NCI-H524 treated with DMSO at 0.1 percent for 48 hours (cell line): ENCODE data around the gene ERICH2.

ENCODE experiments used
- DNase-seq: peaks from one replicate; lab custom pipeline; 2025; lab: John Stamatoyannopoulos, UW

ERICH2 gene

DNA sequence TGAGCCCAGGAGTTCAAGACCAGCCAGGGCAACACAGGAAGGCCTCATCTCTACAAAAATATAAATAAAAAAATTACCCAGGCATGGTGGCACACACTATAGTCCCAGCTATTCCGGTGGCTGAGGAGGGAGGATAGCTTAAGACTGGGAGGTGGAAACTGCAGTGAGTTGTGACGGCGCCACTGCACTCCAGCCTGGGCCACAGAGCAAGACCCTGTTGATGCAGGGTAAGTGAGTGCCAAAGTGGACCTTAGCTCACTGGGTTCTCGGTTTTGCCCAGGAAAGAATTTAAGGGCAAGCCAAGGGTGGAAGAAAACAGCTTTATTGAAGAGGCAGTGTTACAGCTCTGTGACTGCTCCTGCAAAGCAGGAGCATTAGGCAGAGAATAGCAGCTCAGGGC lies 6.9 kb upstream of the ERICH2 start:
- DNase-seq = no peak

DNA sequence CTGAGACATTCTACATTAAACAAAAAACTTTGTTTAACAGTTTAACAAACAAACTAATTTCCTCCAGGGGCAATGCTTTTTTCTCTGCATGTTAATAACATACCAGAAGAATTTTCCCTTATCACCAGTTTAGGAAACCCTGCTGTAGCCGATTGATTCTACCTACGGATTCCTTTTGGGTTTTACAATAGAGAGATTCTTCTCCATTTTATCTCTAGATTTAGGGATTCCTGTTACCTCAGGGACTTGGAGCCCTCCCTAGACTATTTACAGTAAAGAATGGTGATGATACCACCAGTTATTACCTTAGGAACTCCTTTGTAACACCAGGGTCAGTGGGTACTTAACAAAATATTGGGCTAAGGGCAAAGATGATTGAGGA lies 5.3 kb upstream of the ERICH2 start:
- no peak for DNase-seq

DNA sequence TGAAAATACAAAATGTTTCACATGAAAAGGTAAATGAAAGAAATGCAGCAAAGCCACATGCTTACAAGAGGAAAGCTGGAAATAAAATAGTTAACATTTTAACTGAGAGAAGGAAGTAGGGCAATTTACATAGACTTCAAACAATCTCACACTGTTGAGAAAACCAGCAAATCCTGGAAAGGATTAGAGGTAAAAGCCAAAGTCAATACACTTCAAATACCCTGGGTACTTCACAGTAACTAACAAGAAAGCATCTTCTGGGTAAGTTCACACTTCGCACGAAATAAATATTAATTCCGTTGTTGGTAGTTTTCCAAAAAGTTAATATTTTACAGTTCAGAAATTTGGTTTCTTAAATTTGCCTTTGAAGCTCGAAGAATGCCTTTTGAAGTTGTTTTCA lies 3.5 kb upstream of the ERICH2 start:
- no peak for DNase-seq

DNA sequence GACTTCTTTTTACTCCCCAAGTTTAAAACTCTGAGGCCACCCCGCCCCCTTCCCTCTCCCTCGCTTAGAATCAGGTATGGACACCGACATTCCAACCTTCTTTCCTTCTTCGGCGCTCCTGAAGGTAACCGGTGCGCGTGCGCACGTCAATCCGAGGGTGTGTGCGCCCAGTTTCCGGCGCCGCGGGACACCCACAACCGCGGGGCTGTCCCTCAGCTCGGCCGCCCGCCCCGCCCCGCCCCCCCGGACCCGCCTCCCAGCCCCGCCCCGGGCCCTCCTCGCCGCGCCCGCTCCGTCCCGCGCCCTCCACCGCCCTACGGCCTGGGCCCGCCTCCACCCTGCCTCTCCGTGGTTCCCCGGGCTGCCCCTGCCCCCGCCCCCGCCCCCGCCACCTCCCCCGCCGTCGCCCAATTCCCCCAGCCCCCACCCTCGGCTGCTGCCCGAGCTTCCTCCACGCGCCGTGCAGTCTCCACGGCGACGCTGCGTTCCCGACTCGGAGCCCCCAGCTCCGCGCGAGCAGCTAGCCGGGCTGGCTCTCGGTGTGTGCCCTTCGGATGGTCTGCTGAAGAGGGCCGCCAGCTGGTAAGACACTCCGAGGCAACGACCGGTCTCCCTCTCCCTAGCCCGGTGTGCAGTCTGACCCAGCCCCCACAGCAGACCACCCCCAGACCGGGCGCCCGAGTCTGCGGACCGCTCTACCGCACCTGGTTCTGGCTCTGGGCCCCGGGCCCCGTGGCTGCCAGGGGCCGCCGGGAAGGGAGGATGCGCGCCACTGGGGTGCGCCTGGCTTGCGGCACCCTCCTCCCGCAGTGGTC lies 635 bp downstream of the ERICH2 start:
- peak; percentile 19 for DNase-seq

DNA sequence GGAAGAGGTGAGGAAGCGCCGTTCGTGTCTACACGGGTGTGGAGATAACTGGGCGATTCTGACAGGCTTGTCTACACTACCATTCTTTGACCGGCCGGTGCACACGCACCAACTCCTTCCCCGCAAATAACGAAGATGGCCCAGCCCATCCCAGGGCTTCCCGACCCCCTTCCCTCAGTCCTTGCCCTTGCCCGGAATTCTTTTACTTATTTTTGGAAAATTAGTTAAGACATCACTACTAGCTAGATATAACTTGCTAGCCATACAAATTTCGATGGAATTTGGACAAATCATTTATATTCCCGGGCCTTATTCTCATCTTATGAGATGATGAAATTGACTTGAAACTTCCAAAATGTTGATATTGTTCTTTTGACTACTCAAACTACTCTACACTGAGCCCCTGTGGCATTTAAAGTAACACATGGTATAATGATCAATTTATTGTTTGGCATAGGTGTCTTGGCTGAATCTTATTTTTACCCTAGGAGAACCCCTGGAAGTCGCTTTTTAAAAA lies 1.3 kb downstream of the ERICH2 start:
- DNase-seq = no peak

DNA sequence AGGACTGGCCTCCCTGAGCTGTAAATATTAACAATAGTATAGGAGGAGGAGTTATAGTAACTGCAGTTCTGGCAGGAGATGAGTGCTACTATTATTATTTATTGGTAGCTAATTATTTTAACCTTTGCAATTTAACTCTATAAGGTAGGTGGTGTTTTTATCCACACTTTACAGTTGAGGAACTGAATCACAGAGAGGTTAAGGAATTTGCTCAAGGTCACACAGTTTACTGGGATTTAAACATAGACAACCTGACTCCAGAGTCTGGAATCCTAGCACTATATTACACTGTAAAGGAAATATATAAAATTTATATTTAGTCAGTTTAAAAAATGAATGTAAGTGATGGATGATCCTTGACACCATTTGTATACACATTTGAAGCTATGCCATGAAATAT lies 2.1 kb downstream of the ERICH2 start:
- no peak for DNase-seq

DNA sequence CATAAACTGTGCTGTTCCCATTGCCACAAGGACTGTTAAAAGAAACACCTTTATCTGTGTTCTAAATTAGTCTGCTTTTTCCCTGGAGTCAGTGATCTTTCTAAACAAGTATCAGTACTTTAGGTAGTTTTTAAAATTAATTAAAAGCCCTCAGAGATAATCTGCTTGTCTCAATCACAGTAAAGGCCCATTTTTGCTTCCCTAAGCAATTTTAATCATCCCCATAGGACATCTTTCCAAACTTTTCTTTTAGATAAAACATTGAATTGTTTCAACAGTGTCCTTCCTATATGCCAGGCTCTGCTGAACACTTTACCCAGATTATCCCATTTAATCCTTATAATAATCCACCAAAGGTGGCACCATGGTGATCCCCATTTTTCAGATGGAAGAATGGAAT lies 3.9 kb downstream of the ERICH2 start:
- no peak for DNase-seq

DNA sequence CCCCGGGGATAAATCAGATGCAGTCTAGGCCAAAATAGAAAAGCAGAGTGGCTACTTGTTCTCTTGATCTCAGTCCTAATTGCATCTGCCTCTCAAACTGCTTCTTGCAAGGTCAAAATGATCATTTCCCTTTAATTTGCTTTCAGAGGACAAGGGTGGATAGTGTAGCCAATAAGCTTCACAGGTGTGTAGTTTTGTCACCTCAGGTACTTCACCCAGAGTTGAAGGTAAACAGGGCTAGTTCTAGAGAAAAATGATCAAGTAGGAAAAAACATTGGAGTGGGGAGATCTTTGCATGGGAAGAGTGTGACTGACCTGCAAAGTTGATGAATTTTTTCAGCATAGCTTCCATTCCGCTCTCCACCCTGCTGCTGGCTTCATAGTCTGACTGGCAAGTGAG lies 8.7 kb downstream of the ERICH2 start:
- no peak for DNase-seq

DNA sequence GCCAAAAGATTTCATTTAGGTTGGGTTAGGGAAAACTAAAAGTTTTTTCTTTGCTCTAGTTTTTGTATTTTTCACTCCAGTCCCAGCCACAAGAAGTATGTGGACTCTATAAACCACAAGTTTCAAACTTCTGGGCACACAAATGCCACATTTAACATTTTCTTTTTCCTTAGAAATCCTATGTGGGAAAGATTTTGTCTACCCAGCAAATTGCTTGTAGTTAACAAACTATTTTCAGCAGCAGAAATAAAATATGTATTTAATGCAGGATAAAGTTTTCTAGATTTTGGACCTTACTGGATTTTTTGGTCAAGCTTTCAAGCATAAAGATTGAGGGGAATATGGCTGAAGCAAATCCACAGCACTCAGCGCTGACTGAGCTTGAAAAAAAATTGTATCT lies 9.1 kb downstream of the ERICH2 start:
- DNase-seq = no peak

DNA sequence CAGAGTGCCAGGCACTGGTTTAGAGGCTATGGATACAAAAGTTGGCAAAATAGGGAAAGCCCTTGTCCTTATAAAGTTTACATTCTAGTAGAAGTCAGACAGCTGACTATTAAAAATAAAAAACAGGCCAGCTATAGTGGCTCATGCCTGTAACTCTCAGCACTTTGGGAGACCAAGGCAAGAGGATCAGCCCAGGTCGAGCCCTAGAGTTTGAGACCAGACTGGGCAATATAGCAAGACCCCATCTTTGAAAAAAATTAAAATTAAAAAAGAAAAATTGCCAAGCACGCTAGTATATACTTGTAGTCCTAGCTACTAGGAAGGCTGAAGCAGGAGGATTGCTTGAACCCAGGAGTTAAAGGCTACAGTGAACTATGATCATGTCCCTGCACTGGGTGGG lies 12.5 kb downstream of the ERICH2 start:
- DNase-seq = no peak

DNA sequence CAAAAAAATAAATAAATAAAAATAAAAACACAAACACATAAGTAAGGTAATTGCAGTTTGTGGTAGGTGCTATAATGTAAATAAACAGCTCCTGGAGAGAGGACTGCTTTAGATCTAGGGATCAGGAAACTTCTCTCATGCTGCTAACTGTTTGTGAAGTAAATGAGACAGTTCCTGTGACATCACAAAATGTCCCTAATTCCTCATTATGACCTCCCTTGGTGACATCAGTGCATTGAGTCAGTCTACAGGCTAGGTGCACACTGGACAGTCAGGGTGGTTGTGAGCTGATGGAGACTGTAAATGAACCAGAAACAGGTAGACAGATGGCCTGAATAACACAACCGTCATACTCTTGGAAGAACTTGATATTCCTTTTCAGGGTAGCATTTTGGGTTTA lies 13.4 kb downstream of the ERICH2 start:
- no peak for DNase-seq

DNA sequence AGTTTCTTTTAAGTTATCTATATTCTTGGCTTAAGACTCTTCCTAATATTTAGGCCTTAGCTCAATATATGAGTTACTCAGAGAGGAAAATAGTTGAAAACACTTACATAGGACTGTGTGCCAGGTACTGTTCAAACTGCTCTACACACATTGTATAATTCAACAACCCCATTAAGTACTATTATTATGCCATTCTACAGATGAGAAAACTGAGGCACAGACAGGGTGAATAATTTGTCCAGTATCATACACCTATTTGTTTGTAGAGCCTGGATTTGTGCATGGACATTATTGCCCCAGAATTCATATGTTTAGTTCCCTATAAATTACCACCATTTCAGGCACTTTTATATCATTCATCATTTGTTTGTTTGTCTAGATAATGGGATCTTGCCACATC lies 28.8 kb downstream of the ERICH2 start:
- DNase-seq = no peak

DNA sequence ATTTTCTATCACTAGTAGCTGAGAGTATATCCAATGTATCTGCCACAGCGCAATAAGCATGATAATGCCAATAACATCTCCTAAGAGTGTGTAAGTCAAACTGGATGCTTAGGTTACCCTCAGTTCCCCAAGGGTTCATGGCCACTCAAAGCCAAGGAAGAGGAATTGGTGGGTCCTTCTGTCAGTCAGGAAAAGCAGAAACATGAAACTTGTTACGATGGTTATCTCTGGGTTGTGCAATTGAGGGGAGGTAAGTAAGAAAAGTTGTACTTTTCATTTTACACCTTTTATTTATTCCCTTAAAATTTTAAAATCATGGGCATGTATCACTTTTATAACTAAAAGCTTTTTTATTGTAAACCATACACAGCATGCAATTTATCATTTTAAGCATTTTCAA lies 36.4 kb downstream of the ERICH2 start:
- DNase-seq = no peak

DNA sequence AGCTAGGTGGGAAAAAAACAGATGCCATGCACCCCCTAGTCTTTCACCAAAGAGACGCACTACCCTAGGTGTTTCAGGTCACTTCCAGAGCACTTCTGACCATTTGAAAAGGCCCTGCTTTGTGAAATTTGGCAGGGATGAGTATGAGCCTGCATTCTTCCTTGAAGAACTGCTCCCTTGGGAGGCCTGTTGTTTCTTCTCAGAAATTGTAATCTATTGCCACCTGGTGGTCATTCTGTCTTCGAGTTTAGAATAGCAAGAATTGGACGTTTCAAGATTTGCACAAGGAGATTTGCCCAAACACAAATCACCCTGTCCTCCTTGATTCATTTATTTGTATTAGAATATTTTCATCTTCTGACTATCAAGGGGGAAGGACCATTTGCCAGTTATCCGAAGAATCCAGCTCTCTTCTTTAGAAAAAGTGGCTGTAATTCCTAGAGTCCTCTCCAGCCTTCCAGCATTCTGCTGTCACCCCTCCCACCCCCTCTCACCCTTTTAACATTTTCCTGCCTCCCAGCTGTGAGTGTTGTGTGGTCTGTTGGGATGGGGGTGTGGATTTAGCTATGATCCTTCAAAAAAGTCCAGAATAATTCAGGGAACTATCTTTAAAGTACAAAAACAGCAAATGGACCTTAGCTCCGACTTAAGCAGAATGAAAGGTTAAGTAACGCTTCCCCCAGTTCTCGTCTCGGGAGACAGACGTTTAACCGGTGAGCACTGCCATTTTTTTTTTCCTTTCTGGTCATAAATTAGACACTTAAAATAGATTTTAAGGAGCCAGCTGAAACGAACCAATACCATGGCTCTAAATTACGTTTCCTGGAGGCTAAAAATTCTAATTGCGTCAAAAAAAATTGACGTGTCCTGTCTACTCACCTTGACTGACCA lies 42.8 kb downstream of the ERICH2 start:
- DNase-seq = peak; percentile 40

DNA sequence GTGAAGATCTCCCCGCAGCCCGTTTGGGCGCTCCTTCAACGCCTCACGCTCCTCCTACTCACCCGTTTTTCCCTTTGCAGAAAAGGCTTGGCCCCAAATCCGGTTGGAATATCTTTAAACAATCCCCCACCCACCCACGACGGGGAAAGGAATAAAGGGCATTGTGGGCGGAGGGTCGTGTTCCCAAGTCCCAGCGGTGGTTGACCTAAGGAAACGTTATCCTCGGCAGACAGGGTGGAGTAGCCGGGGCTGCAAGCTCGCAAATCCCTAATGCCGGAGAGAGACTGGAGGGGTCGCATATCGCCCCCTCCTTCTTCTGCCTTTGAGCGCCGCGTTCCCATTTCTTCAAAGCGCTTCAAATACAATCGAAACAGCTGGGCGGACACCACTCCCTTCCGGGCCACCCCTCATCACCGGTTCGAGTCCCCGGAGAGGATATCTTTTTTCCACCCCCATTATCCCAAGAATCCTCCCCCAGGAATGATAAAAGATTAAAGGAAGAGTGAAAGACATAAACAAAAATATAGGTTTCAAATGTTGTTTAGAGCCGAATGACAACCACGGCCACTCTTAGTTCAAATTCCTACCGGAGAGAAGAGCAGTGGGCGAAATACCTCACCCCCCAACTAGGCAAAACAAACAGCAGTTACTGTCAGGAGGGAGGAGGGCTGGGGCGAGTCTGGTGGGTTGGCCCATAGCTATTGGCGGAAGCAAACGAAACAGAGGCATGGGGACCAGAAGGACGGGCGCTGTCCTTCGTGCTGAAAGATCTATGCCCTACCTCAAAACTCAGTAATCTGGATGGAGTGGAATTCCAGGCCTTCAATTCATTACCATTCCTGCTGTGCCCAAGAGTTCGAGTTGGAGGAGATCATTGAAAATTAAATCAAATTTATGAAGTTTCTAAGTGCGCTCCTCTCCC lies 43.7 kb downstream of the ERICH2 start:
- DNase-seq = no peak

DNA sequence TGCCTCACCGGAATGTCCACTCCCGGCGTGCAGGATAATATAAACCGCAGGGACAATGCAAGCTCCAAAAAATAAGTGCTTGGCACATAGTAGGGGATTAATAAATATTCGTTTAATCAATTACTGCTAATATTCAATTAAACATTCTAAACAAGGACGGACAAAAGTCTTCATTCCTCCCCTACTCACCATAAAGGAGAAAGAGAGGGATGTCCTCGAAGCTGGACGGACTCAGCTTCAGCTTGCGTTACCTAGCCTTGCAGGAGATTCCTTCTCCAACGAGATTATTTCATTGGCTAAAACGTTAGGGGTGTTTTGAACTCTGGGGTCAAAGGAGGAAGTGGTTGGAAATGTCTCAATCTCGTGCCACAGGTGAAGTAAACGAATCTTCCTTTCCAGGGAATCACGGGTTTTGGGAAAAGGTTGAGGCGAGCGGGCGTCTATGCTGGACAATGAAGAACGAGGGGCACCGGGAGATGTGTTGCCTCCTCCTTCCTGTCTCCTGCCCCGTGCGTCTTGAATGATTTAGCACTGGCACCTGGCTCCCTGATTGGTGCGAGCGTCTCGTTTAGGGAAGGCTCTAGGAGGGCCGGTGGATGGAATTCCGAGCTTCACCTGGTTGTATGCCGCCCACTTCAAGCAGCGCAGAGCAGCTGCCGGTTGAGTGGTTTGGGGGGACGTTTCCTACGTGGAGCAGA lies 44.5 kb downstream of the ERICH2 start:
- DNase-seq = no peak

DNA sequence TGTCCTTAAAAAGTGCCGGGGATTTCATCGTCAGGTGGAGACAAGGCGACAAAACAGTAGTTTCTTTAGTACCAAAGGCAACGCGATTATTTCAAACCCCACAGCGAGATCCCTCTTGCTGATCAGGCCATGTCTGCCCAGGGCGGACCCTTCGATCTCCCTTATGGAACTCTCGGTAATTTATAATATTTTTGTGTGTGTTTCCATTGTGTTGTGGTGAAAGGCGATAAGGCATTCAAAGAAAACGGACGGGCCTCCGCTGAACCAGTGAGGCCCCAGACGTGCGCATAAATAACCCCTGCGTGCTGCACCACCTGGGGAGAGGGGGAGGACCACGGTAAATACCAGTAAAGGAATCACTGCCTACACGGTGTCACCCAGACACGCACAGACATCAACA lies 45.1 kb downstream of the ERICH2 start:
- no peak for DNase-seq

DNA sequence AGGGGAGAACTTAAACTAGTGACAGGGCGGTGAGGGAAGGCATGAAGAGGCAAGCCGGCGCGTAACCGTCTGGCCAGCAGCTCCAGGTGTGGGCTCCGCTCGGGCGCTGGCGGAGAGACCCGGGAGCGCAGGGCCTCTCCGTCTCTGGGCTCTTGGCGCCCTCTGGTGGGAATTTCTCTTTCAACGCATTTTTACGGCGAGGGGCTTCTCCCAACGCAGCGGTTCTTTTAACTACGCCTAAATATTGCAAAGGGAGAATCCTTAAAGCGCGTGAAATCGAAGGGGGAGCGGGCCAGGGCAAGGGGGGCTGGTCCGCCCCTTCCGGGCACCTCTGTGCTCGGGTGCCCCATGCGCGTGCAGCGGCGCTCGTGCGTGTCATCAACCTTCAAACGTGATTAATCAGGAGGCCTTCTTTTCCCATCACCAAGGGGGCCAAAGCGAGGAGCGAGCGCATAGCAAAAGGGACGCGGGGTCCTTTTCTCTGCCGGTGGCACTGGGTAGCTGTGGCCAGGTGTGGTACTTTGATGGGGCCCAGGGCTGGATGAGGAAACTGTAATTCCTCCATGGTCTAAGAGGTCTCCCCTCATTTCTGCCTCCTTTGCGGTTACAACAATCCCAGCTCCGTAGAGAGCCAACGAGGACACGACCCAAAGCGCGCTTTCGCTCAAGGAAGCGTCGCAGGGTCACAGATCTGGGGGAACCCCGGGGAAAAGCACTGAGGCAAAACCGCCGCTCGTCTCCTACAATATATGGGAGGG lies 45.7 kb downstream of the ERICH2 start:
- DNase-seq = peak; percentile 9

DNA sequence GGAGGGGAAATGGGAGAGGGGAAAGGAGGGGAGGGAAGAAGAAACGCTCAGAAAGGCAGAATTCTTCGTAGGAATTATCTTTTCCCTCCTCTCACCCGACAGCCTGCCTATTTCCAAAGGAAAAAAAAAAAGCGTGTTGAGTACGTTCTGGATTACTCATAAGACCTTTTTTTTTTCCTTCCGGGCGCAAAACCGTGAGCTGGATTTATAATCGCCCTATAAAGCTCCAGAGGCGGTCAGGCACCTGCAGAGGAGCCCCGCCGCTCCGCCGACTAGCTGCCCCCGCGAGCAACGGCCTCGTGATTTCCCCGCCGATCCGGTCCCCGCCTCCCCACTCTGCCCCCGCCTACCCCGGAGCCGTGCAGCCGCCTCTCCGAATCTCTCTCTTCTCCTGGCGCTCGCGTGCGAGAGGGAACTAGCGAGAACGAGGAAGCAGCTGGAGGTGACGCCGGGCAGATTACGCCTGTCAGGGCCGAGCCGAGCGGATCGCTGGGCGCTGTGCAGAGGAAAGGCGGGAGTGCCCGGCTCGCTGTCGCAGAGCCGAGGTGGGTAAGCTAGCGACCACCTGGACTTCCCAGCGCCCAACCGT lies 46.4 kb downstream of the ERICH2 start, which contains the start of gene GAD1:
Gene GAD1 (plus strand): TSS at position 384 of the 589 bp plus-strand sequence. CDS start 1,705 bp downstream, outside the sequence.
- peak; percentile 50 for DNase-seq
